Measurements from ENCODE around the gene NANOS1.

NANOS1 gene, protein sequence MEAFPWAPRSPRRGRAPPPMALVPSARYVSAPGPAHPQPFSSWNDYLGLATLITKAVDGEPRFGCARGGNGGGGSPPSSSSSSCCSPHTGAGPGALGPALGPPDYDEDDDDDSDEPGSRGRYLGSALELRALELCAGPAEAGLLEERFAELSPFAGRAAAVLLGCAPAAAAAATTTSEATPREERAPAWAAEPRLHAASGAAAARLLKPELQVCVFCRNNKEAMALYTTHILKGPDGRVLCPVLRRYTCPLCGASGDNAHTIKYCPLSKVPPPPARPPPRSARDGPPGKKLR

DNA sequence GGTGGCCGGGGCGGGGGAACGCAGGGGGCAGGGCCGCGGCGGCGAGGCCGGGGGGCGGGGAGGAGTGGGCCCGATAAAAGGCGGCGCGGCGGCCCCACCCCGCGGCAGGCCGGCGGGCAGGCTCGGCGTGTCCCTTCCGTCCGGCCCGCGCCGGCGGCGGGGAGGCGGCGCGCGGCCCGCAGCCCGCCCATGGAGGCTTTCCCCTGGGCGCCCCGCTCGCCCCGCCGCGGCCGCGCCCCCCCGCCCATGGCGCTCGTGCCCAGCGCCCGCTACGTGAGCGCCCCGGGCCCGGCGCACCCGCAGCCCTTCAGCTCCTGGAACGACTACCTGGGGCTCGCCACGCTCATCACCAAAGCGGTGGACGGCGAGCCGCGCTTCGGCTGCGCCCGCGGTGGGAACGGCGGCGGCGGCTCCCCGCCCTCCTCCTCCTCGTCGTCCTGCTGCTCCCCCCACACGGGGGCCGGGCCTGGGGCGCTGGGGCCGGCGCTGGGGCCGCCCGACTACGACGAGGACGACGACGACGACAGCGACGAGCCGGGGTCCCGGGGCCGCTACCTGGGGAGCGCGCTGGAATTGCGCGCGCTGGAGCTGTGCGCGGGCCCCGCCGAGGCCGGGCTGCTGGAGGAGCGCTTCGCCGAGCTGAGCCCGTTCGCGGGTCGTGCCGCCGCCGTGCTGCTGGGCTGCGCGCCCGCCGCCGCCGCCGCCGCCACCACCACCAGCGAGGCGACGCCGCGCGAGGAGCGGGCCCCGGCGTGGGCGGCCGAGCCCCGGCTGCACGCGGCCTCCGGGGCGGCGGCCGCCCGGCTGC lies at the start of gene NANOS1:
Gene NANOS1, plus strand, starts transcription at position 102 of the 808 bp plus-strand sequence. Its CDS starts 88 bp downstream, at position 190.
- TF ChIP-seq GATA2 (IDR thresholded peaks at IDR 0.05; ENCODE audit: low read depth, low read length) (no peak), GATA3 (IDR thresholded peaks at IDR 0.05; ENCODE audit: low read depth, low read length) (no peak)

DNA sequence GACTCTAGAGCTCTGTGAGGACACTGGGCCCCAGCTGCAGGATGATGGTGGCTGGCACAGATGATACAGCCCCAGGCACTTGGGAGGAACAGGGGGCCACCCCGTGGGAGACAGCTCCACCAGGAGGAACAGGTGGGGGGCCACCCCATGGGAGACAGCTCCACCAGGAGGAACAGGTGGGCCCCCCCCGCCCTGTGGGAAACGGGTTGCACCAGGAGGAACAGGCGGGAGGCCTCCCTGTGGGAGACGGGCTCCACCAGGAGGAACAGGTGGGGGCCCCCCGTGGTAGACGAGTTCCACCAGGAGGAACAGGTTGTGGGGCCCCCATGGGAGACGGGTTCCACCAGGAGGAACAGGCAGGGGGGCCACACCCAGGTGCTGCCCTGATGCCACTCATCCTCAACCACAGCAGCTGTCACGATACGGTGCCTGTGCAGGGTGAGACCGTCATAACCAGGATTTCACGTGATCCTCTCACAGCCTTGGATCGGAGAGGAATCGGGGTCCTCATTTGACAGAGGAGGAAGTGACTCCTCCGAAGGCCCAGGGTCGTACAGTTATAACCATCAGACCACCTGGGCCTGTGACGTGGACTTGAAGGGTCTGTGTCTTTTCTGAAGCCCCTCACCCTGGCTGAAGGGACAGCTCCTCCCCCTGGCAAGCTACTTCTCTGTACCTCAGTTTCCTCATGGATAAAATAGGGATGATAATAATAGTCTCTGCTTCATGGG lies 49.2 kb upstream of the NANOS1 start:
- TF ChIP-seq GATA3 (IDR thresholded peaks at IDR 0.05; ENCODE audit: low read depth, low read length) = no peak
- TF ChIP-seq GATA2 (IDR thresholded peaks at IDR 0.05; ENCODE audit: low read depth, low read length) = no peak

DNA sequence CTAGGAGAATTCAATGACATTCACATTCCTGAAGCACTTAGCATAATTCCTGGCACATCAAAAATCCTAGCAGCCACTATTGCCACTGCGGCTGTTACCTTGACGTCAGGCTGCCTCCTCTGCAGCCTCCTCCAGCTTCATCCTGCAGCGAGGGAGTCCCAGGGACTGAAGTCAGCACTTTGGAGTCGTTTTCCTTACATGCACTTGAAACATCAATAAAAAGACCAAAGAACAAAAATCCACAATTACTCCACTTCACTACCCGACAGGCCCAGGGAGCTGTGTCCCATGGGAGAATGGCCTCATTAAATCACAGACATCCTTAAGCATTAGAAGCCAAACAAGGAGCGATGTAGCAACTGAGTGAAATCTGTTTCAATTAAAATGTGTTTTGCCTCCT lies 48.6 kb upstream of the NANOS1 start:
- TF ChIP-seq GATA2 (IDR thresholded peaks at IDR 0.05; ENCODE audit: low read depth, low read length) (no peak), GATA3 (IDR thresholded peaks at IDR 0.05; ENCODE audit: low read depth, low read length) (no peak)

DNA sequence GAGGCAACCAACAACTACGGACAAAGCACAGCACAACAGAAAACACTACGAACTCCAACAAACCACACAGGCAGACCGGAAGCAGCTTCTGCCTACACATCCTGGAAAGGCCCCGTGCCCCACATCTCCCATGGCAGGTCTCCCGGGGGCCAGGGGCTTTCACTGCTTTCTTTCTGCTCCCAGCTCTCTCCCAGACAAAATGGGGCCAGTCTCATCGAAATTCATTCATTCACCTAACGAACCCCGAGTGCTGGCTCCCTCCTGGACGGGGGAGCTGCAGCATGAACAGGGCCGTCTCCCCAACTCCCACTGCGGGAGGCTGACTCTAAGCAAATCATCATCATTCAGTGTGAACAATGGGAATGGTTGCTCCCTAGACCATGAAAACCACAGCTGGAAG lies 47.6 kb upstream of the NANOS1 start:
- TF ChIP-seq GATA2 (IDR thresholded peaks at IDR 0.05; ENCODE audit: low read depth, low read length) (no peak), GATA3 (IDR thresholded peaks at IDR 0.05; ENCODE audit: low read depth, low read length) (no peak)

DNA sequence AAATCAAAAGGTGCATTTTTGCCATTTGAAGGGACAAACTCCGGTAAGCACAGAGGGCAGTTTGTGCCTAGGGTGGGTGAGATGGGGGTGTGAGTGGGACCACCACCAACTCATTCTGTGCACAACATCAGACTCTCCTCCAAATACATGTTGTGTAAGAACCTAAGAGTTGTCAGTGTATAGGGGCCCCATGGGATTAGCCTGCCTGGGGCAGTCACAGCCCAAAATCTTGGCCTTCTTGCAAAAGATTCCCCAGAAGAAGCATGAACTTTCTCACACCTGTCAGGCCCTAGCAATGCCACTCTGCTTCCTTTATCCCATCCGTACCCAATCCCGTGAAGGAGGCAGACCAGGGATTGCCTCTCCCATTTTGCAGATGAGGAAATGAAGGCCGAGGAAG lies 47.1 kb upstream of the NANOS1 start:
- TF ChIP-seq GATA2 (IDR thresholded peaks at IDR 0.05; ENCODE audit: low read depth, low read length) (no peak), GATA3 (IDR thresholded peaks at IDR 0.05; ENCODE audit: low read depth, low read length) (no peak)

DNA sequence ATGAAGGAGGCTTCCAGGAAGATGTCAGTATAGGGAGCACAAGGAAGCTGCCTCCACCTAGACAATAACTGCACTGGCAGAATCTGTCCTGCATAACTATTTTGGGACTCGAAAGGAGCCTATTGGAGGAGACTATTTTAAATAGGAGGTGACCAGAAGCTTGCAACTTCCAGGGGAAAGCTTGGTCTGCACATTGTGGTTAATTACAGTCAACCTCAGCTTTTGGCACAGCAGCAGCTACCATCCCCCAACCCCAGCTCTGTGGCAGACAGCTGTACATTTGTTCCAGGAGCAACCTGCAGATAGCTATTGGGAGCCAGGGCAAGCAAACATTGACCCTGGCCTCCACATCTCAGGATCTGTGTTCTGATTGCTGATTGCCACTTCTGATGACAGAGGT lies 46.3 kb upstream of the NANOS1 start:
- no peak for TF ChIP-seq GATA3 (IDR thresholded peaks at IDR 0.05; ENCODE audit: low read depth, low read length)
- no peak for TF ChIP-seq GATA2 (IDR thresholded peaks at IDR 0.05; ENCODE audit: low read depth, low read length)

DNA sequence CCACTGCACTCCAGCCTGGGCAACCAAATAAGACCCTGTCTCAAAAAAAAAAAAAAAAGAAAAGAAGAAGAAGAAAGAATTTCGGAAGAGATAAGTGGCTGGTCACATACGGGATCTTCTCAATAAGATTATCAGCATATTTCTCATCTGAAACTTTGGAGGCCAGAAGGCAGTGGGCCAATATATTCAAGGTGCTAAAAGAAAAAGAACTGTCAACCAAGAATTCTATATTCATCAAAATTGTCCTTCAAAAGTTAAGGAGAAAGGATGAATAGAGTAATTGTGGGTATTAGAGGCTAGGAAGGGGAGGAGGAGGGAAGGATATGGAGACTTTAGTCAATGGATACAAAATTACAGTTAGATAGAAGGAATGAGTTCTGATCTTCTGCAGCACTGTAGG lies 43.9 kb upstream of the NANOS1 start:
- no peak for TF ChIP-seq GATA2 (IDR thresholded peaks at IDR 0.05; ENCODE audit: low read depth, low read length)
- TF ChIP-seq GATA3 (IDR thresholded peaks at IDR 0.05; ENCODE audit: low read depth, low read length) = no peak

DNA sequence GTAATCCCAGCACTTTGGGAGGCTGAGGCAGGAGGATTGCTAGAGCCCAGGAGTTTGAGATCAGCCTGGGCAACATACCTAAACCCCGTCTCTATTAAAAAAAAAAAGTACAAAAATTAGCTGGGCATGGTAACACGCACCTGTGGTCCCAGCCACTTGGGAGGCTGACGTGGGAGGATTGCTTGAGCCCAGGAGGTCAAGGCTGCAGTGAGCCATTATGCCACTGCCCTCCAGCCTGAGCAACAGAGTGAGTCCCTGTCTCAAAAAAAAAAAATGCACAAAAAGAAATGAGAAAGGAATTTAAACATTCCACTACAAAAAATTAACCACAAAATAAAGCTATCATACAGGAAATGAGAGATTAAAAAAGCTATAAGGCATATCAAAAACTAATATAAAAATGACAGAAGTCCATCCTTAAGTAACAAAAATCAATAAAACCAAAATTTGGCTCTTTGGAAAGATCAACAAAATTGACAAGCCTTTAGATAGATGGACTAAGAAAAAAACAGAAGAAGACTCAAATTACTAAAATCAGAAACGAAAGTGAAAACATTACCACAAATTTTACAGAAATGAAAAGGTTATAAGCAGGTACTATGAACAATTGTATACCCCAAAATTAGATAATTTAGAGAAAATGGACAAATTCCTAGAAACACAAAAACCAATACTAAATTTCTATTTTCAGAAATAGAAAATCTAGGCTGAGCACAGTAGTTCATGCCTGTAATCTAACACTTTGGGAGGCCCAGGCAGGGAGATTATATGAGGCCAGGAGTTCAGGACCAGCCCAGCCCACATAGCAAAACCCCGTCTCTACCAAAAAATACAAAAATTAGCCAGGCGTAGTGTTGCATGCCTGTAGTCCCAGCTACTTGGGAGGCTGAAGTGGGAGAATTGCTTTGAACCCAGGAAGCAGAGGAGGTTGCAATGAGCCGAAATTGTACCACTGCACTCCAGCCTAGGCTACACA lies 42.4 kb upstream of the NANOS1 start:
- TF ChIP-seq GATA2 (IDR thresholded peaks at IDR 0.05; ENCODE audit: low read depth, low read length) = no peak
- no peak for TF ChIP-seq GATA3 (IDR thresholded peaks at IDR 0.05; ENCODE audit: low read depth, low read length)

DNA sequence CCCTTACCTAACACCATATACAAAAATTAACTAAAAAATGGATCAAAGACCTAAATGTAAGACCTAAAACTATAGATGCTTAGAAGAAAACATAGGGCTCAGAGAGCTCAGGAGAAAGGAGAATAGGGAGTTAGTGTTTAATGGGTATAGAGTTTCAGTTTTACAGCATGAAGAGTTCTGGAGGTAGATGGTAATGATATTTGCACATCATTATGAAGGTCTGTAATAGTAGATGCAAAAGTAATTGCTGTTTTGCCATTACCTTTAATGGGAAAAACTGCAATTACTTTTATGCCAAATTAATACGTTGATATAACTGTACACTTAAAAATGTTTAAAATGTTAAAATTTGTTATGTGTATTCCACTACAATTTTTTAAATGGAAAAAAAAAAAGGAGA lies 39.2 kb upstream of the NANOS1 start:
- TF ChIP-seq GATA3 (IDR thresholded peaks at IDR 0.05; ENCODE audit: low read depth, low read length) = no peak
- no peak for TF ChIP-seq GATA2 (IDR thresholded peaks at IDR 0.05; ENCODE audit: low read depth, low read length)

DNA sequence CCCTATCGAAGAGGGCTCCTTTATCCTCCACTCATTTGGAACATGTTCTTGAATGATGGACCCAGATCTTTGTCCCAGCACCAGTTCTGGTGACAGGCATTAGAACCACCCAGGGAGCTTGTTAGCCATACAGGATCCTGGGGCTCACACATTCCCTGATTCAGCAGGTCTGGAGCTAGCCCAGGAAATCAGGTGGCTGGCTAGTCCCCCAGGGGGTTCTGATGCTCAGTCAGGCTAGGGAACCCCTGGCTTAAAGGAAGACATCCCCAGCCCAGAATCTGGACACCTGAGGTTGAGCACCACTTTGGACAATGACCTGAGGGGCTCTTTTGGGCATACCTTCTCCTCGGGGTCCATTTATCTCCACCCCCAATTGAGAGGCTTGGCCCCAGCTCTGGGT lies 37.0 kb upstream of the NANOS1 start:
- TF ChIP-seq GATA3 (IDR thresholded peaks at IDR 0.05; ENCODE audit: low read depth, low read length) (no peak), GATA2 (IDR thresholded peaks at IDR 0.05; ENCODE audit: low read depth, low read length) (no peak)

DNA sequence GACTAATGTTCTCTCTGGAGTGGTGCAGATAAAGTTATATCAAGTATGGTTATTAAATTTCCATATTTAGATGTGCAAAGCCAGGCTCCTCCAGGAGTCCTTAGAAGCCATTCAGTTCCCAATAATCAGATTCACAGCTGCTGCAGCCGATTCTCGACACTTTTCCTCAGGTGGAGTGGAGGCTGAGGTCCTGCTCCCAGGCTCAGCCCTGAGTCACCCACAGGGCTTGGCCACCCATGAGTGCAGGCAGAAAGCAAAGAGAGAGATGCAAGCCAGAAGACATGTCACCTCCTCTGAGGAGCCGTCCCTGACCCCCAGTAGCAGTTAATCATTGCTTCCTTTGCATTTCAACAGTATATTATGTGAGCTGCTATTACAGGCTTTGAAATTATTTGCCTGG lies 36.3 kb upstream of the NANOS1 start:
- TF ChIP-seq GATA2 (IDR thresholded peaks at IDR 0.05; ENCODE audit: low read depth, low read length) = no peak
- no peak for TF ChIP-seq GATA3 (IDR thresholded peaks at IDR 0.05; ENCODE audit: low read depth, low read length)

DNA sequence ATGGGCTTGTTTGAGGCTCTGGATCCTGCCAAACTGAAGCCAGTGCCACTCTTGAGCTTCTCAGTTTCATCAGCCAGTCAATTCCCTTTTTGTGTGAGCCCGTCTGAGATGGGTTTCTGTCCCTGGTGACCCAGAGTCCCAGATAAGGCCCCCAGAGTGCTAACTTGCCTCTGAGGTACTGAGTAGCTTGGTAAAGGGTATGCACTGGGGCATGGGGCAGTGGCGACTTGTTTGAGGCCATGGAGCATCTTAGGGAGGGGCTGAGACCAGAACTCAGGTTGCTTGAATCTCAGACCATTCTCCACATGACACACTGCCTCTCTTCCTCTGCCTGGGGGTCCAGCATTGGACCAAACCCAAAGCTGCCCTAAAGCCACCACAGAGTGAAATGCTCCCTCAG lies 35.2 kb upstream of the NANOS1 start:
- no peak for TF ChIP-seq GATA3 (IDR thresholded peaks at IDR 0.05; ENCODE audit: low read depth, low read length)
- TF ChIP-seq GATA2 (IDR thresholded peaks at IDR 0.05; ENCODE audit: low read depth, low read length) = no peak

DNA sequence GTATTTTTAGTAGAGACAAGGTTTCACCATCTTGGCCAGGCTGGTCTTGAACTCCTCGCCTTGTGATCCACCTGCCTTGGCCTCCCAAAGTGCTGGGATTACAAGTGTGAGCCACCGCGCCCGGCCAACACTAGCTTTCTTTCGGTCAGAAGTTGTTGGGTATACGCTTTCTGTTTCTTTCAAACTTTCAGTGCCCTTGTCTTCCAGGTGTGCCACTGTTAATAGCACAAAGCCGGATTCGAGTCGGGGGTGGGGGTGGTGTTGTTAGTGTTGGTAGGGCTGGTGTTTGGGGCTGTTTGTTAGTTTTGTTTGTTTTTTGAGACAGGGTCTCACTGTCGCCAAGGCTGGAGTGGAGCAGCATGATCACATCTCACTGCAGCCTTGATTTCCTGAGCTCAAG lies 33.8 kb upstream of the NANOS1 start:
- no peak for TF ChIP-seq GATA3 (IDR thresholded peaks at IDR 0.05; ENCODE audit: low read depth, low read length)
- TF ChIP-seq GATA2 (IDR thresholded peaks at IDR 0.05; ENCODE audit: low read depth, low read length) = no peak

All from SH-SY5Y (cell line).